BLaER1 treated with 17β-estradiol and CSF1 and Interleukin-3, amounts not matched to agents 10 nM and 100 nM (cell line): Measurements from ENCODE around the gene RPH3AL.

Source experiments
- H3K27ac ChIP-seq, 11 experiments: shearing (Covaris generic); formaldehyde crosslinking; 2 replicates each; pipeline ENCODE4 v1.8.1; 2022
- H3K27me3 ChIP-seq, 11 experiments: shearing (Covaris generic); formaldehyde crosslinking; 2 replicates each; pipeline ENCODE4 v1.8.1; 2022
- H3K36me3 ChIP-seq, 11 experiments: shearing (Covaris generic); formaldehyde crosslinking; 2 replicates each; pipeline ENCODE4 v1.8.1; 2022
- H3K4me1 ChIP-seq, 10 experiments: shearing (Covaris generic); formaldehyde crosslinking; 2 replicates each; pipeline ENCODE4 v1.8.1; 2022
- H3K4me2 ChIP-seq, 11 experiments: shearing (Covaris generic); formaldehyde crosslinking; 2 replicates each; pipeline ENCODE4 v1.8.1; 2022
- H3K4me3 ChIP-seq, 10 experiments: shearing (Covaris generic); formaldehyde crosslinking; 2 replicates each; pipeline ENCODE4 v1.8.1; 2022
- H3K9ac ChIP-seq, 11 experiments: shearing (Covaris generic); formaldehyde crosslinking; 2 replicates each; pipeline ENCODE4 v1.8.1; 2022
- H3K9me3 ChIP-seq, 11 experiments: shearing (Covaris generic); formaldehyde crosslinking; replicated peaks in 1 of 11; 2 replicates each; pipeline ENCODE4 v1.8.1; 2022
- H4K20me1 ChIP-seq, 11 experiments: shearing (Covaris generic); formaldehyde crosslinking; 2 replicates each; pipeline ENCODE4 v1.8.1; 2022
- Cebpa-rat ChIP-seq, 11 experiments: shearing (Covaris generic); IDR thresholded peaks; 2 replicates each; pipeline ENCODE4 v1.8.1; 2022

RPH3AL gene

GRCh38 chr17:250487-251300 is 101.9 kb downstream of the RPH3AL start:
- no peak overlapping the region for H3K27ac ChIP-seq
- H3K36me3 ChIP-seq = peaks cover 0 to 7% (median under 1%) of the 10 kb centered on the region in 11 experiments; a peak in 7 of 22 replicates
- peaks cover 6 to 16% (median 12%) of the 10 kb centered on the region in 10 experiments; a peak in 19 of 20 replicates for H3K4me1 ChIP-seq
- no peak overlapping the region for H3K4me3 ChIP-seq
- no peaks in the 10 kb centered on the region for H3K27me3 ChIP-seq
- no peaks in the 10 kb centered on the region for H3K9me3 ChIP-seq
- peaks cover 0 to 15% (median 0%) of the 10 kb centered on the region in 11 experiments; a peak in 5 of 22 replicates for H4K20me1 ChIP-seq
- no peak for TF ChIP-seq Cebpa-rat (IDR thresholded peaks at IDR 0.05)
- H3K4me2 ChIP-seq = no peak overlapping the region
- no peak overlapping the region for H3K9ac ChIP-seq

DNA sequence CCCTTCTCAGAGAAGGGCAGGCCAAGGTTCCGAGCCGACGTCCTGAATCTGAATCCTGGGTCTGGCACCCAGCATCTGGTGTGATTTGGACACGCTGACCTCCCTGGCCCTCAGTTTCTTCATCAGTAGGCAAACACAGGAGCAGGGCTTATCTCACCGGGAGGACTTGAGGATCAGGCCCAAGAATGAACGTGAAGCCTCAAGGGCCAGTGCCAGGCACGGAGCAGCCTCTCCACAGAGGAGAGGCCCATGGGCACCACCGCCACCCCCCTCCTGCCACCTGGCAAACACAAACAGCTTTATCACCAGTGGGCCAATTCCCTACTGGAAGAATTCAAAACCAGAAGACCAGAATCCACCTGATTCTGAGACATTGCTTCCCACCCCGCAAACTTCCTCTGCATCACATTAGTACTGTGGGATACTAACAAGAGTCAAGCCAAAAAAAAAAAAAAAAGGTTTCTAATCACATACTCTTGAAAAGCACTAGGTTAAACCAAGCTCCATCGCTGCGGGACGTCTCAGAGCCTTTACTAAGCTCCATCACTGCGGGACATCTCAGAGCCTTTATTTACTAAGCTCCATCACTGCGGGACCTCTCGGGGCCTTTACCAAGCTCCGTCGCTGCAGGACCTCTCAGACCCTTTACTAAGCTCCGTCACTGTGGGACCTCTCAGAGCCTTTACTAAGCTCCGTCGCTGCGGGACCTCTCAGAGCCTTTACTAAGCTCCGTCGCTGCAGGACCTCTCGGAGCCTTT is 103.2 kb downstream of the RPH3AL start:
- no peak overlapping the region for H3K4me3 ChIP-seq
- no peak for TF ChIP-seq Cebpa-rat (IDR thresholded peaks at IDR 0.05)
- H3K27me3 ChIP-seq = no peaks in the 10 kb centered on the region
- no peaks in the 10 kb centered on the region for H3K9me3 ChIP-seq
- H3K36me3 ChIP-seq = peaks cover 0 to 12% (median 5%) of the 10 kb centered on the region in 11 experiments; a peak in 7 of 22 replicates
- no peak overlapping the region for H3K27ac ChIP-seq
- H4K20me1 ChIP-seq = peaks cover 0 to 15% (median 0%) of the 10 kb centered on the region in 11 experiments; a peak in 5 of 22 replicates
- no peak overlapping the region; a peak in 1 of 22 replicates for H3K9ac ChIP-seq
- H3K4me1 ChIP-seq = peaks cover 6 to 16% (median 12%) of the 10 kb centered on the region in 10 experiments; a peak in 19 of 20 replicates
- H3K4me2 ChIP-seq = no peak overlapping the region

- no peak for TF ChIP-seq Cebpa-rat (IDR thresholded peaks at IDR 0.05)
These were observed 104.0 kb downstream of the RPH3AL start for GRCh38 chr17:248337-249235.

GRCh38 chr17:247767-248166 is 104.8 kb downstream of the RPH3AL start:
- Histone ChIP-seq H3K27me3 (no peaks in the 10 kb centered on the region), H3K4me3 (no peak overlapping the region), H3K36me3 (peaks cover 0 to 12% (median 5%) of the 10 kb centered on the region in 11 experiments; a peak in 7 of 22 replicates), H4K20me1 (peaks cover 0 to 15% (median 0%) of the 10 kb centered on the region in 11 experiments; a peak in 5 of 22 replicates), H3K27ac (no peak overlapping the region), H3K9ac (peak overlapping the region in 2 of 11 experiments; percentile 24 to 41; a peak in 2 of 22 replicates), H3K4me1 (peaks cover 6 to 16% (median 12%) of the 10 kb centered on the region in 10 experiments; a peak in 19 of 20 replicates), H3K4me2 (peak overlapping the region in 10 of 11 experiments; percentile 16 to 56 (median 40); a peak in 18 of 22 replicates), H3K9me3 (no peaks in the 10 kb centered on the region)
- no peak for TF ChIP-seq Cebpa-rat (IDR thresholded peaks at IDR 0.05)

More at GRCh38 chr17:248337-249235, 104.0 kb downstream of the RPH3AL start:
- Histone ChIP-seq H3K27ac (no peak overlapping the region), H3K9me3 (no peaks in the 10 kb centered on the region), H3K4me3 (no peak overlapping the region), H3K9ac (peak overlapping the region in 2 of 11 experiments; percentile 24 to 41; a peak in 1 of 22 replicates), H3K27me3 (no peaks in the 10 kb centered on the region), H3K4me2 (peak overlapping the region in 8 of 11 experiments; percentile 34 to 56 (median 42); a peak in 12 of 22 replicates), H4K20me1 (peaks cover 0 to 15% (median 0%) of the 10 kb centered on the region in 11 experiments; a peak in 5 of 22 replicates), H3K36me3 (peaks cover 0 to 12% (median 5%) of the 10 kb centered on the region in 11 experiments; a peak in 7 of 22 replicates), H3K4me1 (peaks cover 6 to 16% (median 12%) of the 10 kb centered on the region in 10 experiments; a peak in 19 of 20 replicates)

GRCh38 chr17:246851-247421 is 105.7 kb downstream of the RPH3AL start:
- Histone ChIP-seq H3K4me3 (no peak overlapping the region), H3K9ac (no peak overlapping the region), H4K20me1 (peaks cover 0 to 15% (median 0%) of the 10 kb centered on the region in 11 experiments; a peak in 5 of 22 replicates), H3K4me2 (no peak overlapping the region; a peak in 1 of 22 replicates), H3K4me1 (peaks cover 6 to 16% (median 12%) of the 10 kb centered on the region in 10 experiments; a peak in 19 of 20 replicates), H3K36me3 (peaks cover 0 to 12% (median 5%) of the 10 kb centered on the region in 11 experiments; a peak in 7 of 22 replicates), H3K9me3 (no peaks in the 10 kb centered on the region), H3K27ac (no peak overlapping the region), H3K27me3 (no peaks in the 10 kb centered on the region)
- no peak for TF ChIP-seq Cebpa-rat (IDR thresholded peaks at IDR 0.05)

- H3K27ac ChIP-seq = no peak overlapping the region
These were observed 106.4 kb downstream of the RPH3AL start for GRCh38 chr17:246226-246625.

DNA sequence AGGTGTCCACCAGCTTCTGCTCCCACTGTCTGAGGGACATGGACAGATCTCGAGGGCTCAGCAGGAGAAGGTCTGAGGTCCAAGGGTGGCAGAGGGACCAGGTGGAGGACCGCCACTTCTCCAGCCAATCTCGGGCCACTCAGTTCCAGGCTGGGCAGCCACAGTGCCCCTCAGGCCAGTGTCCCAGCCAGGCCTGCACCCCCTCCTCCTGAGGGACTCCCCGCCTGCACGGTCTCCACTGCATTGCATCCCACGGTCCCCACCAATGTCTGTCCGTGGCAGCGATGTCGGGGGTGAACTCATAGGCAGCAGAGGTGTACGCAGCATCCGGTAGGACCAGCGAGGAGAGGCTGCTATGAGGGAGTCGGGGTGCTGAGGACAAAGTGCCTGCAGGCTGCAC is 107.0 kb downstream of the RPH3AL start:
- no peaks in the 10 kb centered on the region for H3K27me3 ChIP-seq
- H3K4me3 ChIP-seq = no peak overlapping the region
- H3K4me2 ChIP-seq = no peak overlapping the region
- no peak overlapping the region for H3K27ac ChIP-seq
- peaks cover 6 to 16% (median 12%) of the 10 kb centered on the region in 10 experiments; a peak in 19 of 20 replicates for H3K4me1 ChIP-seq
- no peak overlapping the region for H3K9ac ChIP-seq
- no peaks in the 10 kb centered on the region for H3K9me3 ChIP-seq
- H4K20me1 ChIP-seq = peaks cover 0 to 15% (median 0%) of the 10 kb centered on the region in 11 experiments; a peak in 4 of 22 replicates
- peaks cover 0 to 12% (median 5%) of the 10 kb centered on the region in 11 experiments; a peak in 7 of 22 replicates for H3K36me3 ChIP-seq
- no peak for TF ChIP-seq Cebpa-rat (IDR thresholded peaks at IDR 0.05)

More at GRCh38 chr17:246226-246625, 106.4 kb downstream of the RPH3AL start:
- Histone ChIP-seq H3K27me3 (no peaks in the 10 kb centered on the region), H3K9ac (no peak overlapping the region), H3K36me3 (peaks cover 0 to 12% (median 5%) of the 10 kb centered on the region in 11 experiments; a peak in 7 of 22 replicates), H3K4me3 (no peak overlapping the region), H4K20me1 (peaks cover 0 to 15% (median 0%) of the 10 kb centered on the region in 11 experiments; a peak in 4 of 22 replicates), H3K4me2 (no peak overlapping the region), H3K4me1 (peaks cover 6 to 16% (median 12%) of the 10 kb centered on the region in 10 experiments; a peak in 19 of 20 replicates), H3K9me3 (no peaks in the 10 kb centered on the region)
- no peak for TF ChIP-seq Cebpa-rat (IDR thresholded peaks at IDR 0.05)
